K562 (cell line): Measurements from ENCODE around the gene SRCAP. TPM values are rescaled to one million over a fixed set of nuclear protein-coding genes. Genes with fewer than 3 reads are reported as not detected.

Experiments
- CHD7 ChIP-seq: fragments of 200-600 bp; sonication (generic); IDR thresholded peaks from one replicate; pipeline ENCODE4 v1.6.1; 2012; ENCODE audit warnings: mild to moderate bottlenecking, low read depth, low read length, inconsistent platforms
- COPS2 ChIP-seq: fragments of 450-650 bp; conservative IDR thresholded peaks from 2 replicates; pipeline ENCODE4 v1.6.1; 2016; ENCODE audit warnings: mild to moderate bottlenecking, moderate library complexity
- NR1H2 ChIP-seq: sonication (generic); formaldehyde crosslinking; IDR thresholded peaks from 2 replicates; pipeline ENCODE4 v1.4.0; 2020; ENCODE audit warnings: mild to moderate bottlenecking, missing genetic modification reagents
- POLR2B ChIP-seq: fragments of 450-650 bp; IDR thresholded peaks from 2 replicates; pipeline ENCODE4 v1.6.1; 2018; ENCODE audit warnings: low read depth; ENCODE audit not compliant: partially characterized antibody
- RREB1 ChIP-seq: fragments of 250-450 bp; sonication (Bioruptor Pico); IDR thresholded peaks from 2 replicates; pipeline ENCODE4 v1.4.0; 2020
- TRIM25 ChIP-seq: fragments of 450-650 bp; IDR thresholded peaks from 2 replicates; pipeline ENCODE4 v1.7.0; 2016; ENCODE audit warnings: borderline replicate concordance
- ZNF324 ChIP-seq: fragments of 250-450 bp; sonication (Bioruptor Pico); IDR thresholded peaks from 2 replicates; pipeline ENCODE4 v1.4.0; 2020; ENCODE audit warnings: mild to moderate bottlenecking
- polyA plus RNA-seq, 8 experiments: library from polyadenylated mRNA; depleted of rRNA in 4 of 8; stranded (reverse) in 5 of 8; unstranded in 3 of 8; fragments of >200 nt; fragmentation: Nextera tagmentation in 2 of 8; fragmentation: Illumina TruSeq in 1 of 8; extraction: Ambion mirVana in 2 of 8; extraction: Trizol in 1 of 8; gene quantifications; 2 replicates each; pipeline versions ENCODE4 v1.2.1 to v1.2.3, GENCODE V29; 2011 to 2014; ENCODE audit warnings: inconsistent platforms in 1 of 8, missing spikeins in 1 of 8
- total RNA-seq, 7 experiments: library from RNA; depleted of rRNA in 6 of 7; stranded (reverse); fragments of >200 nt in 6 of 7; fragmentation: Illumina TruSeq in 2 of 7; extraction: Trizol in 2 of 7; gene quantifications; 2 replicates each; pipeline versions ENCODE4 v1.2.1 to v1.2.3, GENCODE V29; 2011 to 2021; ENCODE audit warnings: low replicate concordance in 1 of 7

SRCAP gene
- total and polyA plus RNA-seq, 9 of the 15 experiments (the other 6 are each of a cell fraction or from before 2014, with no cell fraction given), result 0.21 to 62.6 (median 5.8) TPM

- TF ChIP-seq NR1H2 (CRISPR knock-in tag) (no peak), COPS2 (no peak), TRIM25 (no peak), POLR2B (peak; percentile 48), ZNF324 (CRISPR knock-in tag) (no peak), RREB1 (peak; percentile 83; the same call in 1 of the 2 replicates), CHD7 (no peak)
Observed at GRCh38 chr16:30656974-30657865, 41.8 kb upstream of the SRCAP start (continued).
